Jurkat, Clone E6-1 (cell line): ENCODE results near the gene ASTN2.

Experiments
- DNase-seq: peaks from one replicate; pipeline ENCODE4 v3.0.0-alpha.2; 2011; ENCODE audit warnings: low read depth, low spot score
- H3K4me3 ChIP-seq: 2 replicates; pipeline ENCODE4 v1.5.1; 2011; ENCODE audit warnings: mild to moderate bottlenecking, low read length, control low read depth, moderate library complexity

ASTN2 gene

DNA sequence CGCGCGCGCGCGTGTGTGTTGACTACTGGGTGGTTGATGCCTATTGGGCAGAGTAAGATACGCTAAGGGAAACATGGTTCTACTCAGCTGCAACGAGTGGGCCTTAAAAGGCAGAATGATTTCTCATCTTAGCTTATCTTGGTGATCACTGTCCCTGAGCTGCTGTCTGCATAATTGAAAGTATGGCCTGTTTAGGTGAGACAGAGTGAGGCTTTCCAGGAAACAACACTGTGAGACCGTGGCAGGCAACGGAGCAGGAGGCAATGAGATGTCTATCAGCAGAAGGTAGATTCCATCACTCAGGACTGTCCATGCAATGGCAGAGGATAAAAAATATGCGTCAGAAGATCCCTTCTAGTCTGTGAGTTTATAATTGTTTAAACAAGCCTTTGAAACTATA is 450.6 kb downstream of the ASTN2 start:
- H3K4me3 ChIP-seq: no peak overlapping the region
- DNase-seq: no peak

DNA sequence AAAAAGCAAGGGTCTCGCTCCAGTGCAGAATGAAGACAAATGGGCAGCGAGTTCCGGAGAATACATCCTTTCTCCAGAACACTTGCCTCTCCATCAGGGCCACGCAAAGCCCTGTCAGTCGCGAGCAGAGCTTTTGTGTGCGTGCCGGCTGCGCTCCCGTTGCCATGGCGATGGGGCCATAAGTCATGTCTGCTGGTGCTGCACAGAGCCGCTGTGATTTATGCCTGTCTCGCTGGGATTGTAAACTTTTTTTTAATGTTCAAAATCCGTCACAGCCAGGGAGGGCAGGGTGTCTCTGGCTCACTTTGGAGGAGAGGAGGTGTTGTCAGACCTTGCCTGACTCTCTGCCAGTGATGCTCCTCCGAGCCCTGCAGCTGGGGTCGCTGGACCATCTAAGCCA is 455.0 kb downstream of the ASTN2 start:
- DNase-seq: no peak
- no peak overlapping the region for H3K4me3 ChIP-seq

DNA sequence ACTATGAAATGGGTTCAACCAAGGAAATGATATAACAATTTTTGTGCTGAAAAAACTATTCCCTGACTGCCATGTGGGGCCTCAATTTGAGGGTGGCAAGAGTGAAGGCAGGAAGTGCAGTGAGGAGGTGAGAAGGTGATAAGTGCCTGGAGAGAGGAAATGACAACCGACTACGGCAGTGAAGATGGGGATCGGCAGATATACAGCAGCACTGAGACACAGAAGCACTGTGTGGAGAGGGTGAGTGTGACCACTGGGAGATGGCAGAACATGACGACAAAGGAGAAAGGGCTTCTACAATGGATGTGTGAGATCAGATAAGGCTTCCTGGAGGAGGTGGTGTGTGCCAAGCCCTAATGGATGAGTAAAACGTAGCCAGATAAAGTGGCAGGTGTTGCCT is 456.0 kb downstream of the ASTN2 start:
- no peak overlapping the region for H3K4me3 ChIP-seq
- peak; percentile 51 for DNase-seq

DNA sequence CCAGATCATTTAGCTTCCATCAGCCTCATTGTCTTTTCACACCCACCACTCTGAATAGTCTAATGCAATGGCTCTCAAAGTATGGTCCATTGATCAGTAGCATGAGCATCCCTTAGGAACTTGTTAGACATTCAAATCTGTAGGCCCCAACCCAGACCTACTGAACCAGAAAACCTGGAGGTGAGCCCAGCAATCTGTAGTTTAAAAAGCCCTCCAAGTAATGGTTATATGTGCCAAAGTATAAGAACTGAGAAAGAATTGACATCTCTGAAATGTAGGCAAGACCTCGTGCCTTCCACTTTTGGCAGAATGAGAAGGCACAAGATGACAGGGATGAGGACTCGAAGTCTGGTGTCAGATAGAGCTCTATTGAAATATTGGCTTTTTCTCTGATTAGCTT is 460.1 kb downstream of the ASTN2 start:
- DNase-seq: no peak
- no peak overlapping the region for H3K4me3 ChIP-seq

DNA sequence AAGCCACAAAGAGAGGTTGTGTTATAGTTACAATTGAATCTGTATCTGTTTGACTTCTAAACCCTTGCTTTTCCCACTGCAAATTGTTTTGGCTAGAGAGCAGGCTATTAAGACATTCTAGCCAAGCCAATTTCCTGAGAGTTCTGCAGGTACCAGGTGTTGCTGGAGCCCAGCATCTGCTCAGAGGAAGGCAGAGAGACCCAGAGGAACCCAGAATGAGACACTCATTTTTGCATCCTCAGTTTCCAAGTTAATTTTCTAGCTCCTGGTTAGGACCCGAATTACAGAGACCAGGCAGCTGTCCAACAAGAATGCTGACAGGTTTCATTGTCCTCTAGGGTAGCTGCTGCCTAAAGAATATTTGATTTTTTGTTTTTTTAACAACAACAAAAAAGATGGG is 461.6 kb downstream of the ASTN2 start:
- no peak for DNase-seq
- no peak overlapping the region for H3K4me3 ChIP-seq

DNA sequence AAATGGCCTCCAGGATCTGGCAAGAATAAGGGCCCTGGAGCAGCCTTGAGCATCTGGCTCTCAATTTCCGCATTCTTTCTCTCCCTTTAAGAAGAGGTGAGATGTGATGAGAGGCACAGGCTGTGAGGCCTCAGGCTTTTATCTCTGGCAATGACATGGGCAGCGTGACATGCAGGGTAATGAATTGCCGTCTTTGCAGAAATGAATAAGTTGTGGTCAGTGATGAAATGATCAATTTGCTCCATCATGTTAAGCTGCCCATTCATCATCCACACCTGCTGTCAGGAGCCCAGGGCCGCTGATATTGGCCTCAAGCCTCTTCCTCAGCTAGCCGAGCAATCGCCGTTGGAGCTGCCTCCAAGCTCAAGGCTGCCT is 462.4 kb downstream of the ASTN2 start:
- H3K4me3 ChIP-seq: no peak overlapping the region
- DNase-seq: no peak

DNA sequence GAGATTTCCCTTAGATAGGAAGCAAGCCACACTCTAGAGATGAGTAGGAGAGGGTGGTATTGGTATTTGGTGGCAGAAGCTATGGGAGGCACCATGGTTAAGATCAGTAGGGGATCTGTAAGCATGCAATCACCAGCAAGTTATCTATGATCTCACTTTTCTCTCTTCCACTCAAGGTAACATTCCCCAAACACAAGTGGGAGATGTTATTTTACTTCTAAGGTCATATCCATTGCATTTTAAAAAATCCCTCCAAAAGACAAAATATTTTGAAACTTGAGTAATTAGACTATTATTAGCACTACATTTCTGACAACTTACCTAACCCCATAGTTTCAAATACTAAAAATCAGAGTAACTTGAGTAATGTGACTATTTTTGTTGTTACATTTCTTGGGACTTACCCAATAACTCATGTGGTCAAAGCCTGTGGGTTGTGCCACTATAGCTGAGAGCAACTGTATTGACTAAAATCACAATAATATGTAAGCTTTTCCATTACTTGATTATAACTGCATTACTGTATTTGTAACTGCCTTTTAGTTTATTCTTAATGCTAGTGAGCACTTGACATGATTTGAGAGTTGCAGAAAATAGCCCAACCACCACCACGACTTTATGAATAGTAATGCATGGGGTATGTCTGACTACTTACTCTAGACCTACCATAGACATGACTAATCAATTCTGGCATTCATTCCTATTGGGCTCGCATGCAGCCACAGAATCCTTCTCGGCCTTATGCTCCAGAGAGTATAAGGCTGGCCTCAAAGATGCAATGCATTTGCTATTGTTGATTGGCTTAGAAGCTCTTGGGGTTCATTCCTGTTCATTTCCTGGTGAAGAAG is 463.0 kb downstream of the ASTN2 start:
- no peak overlapping the region for H3K4me3 ChIP-seq
- no peak for DNase-seq

DNA sequence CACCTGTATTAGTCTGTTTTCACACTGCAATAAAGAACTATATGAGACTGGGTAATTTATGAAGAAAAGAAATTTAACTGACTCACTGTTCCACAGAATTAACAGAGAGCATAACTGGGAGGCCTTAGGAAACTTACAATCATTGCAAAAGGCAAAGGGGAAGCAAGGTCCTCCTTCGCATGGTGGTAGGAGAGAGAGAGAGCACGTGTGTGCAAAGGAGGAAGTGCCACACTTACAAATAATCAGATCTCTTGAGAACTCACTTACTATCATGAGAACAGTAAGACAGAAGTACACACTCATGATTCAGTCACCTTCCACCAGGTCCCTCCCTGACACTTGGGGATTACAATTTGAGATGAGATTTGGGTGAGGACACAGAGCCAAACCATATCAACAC is 469.0 kb downstream of the ASTN2 start:
- no peak overlapping the region for H3K4me3 ChIP-seq
- DNase-seq: no peak

DNA sequence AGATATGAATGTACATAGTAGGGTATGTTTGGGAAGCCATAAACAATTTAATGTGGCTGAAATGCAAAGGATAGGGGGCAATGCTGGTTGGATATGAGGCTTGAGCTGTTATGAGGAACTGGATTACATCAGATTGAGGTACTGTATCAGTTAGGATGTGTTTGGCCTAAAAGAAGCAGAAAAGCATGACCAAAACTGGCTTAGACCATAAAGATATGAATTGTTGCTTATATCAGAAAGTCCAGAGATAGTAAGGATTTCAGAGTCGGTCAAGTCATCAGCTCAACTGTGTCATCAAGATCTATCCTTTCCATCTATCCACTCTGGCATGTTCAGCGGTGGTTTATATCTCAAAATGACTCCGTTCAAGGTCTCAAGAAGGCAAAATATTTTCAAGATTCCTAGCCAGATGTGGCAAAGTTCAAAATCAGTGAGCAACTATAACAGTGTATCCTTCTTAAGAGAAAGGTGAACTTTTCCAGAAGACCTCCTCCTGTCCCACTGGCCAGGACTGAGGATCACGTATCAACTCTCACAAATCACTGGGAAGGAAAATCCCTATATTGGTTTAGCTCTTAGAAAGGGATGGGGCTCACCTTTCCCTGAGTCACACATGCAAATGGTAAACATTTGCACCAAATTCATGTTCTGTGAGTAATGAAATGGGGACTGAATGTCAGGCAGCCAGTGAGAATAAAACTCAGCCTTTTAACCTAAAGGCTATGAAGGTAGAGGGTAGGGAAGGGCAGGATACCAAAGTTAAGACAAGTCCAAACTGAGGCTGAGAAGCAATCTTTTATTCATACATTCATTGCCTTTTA is 469.9 kb downstream of the ASTN2 start:
- no peak for DNase-seq
- H3K4me3 ChIP-seq: no peak overlapping the region

DNA sequence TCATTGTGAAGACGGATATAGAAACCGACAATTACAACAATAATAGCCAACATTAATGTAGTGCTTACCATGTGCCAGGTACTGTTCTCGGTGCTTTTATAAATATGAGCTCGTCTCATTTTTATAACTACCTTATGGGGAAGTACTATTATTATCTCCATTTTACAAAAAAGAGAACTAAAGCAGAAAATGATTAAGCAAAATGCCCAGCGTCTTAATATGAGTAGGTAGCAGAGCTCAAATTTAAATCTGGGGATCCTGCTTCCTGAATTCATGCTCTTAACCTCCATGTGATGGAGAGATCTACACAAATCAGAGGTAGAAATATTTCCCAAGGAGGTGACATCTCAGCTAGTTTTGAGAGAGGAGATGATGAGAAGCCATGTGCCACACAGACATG is 470.9 kb downstream of the ASTN2 start:
- DNase-seq: no peak
- H3K4me3 ChIP-seq: no peak overlapping the region

DNA sequence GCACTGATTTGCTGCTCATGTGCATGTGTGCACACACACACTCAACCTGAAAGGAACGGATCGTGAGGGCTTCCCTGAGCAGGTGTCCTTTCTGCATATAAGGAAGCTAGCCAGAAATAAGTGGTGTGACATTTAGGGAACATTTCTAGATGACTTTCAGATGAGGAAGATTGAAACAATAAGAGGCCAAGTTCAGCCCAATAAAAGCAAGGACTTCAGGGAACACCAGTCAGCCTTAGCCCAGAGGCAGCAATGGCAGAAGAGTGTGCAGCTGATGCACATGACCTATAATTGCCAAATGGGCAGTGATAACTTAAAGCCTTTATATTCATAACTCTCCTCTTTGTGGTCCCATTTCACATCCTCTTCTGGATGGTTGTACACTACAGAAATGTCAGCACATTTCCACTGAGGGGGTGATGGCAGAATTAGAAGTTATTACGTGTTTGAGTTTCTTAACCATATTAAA is 472.2 kb downstream of the ASTN2 start:
- DNase-seq: no peak
- H3K4me3 ChIP-seq: no peak overlapping the region

DNA sequence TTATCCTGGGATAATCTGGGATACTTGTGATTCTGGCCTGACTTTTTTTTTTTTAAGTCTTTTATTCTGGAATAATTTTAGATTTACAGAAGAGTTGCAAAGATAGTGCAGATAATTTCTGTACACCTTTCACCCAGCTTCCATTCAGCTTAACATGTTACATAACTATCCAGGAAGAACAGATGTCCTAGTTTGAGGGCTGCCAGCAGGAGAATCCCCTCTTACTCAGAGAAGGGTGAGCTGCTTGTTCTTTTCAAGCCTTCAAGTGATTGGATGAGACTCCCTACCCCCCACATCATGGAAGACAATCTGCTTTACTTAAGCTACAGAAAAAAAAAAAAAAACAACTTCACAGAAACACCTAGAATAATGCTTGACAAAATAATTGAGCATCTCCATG is 473.6 kb downstream of the ASTN2 start:
- no peak for DNase-seq
- H3K4me3 ChIP-seq: no peak overlapping the region

DNA sequence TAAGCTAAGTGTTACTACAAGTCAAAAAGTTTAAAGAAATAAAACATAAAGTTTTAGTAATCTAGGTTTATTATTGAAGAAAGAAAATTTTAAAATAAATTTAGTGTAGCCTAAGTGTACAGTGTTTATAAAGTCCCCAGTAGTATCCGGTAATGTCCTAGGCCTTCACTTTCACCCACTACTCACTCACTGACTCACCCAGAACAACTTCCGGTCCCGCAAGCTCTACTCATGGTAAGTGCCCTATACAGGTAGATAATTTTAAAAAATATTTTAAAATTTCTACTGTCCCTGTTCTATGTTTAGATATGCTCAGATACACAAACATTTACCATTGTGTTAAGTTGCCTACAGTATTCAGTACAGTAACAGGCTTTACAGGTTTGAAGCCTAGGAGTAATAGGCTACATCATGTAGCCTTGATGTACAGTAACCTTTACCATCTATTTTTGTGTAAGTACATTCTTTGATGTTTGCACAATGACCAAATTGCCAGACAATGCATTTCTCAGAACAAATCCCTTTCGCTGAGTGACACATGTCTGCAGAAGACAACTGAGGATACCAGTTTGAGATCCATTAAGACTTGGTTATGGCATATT is 474.1 kb downstream of the ASTN2 start:
- H3K4me3 ChIP-seq: no peak overlapping the region
- no peak for DNase-seq

DNA sequence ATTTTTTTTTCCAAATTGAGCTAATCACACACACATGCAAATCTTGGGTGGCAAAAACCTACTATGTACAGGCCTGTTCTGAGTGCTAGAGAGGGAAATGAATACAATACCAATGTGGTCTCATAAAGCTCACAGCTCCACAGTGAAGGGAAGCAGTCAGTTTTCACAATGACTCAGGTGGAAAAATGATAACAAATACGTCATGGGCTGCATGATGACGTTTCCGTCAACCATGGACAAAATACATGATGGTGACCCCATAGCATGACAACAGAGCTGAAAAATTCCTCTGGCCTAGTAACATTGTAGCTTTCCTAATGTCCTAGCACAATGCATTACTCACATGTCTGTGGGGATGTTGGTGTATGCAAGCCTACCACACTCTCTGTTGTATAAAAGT is 475.2 kb downstream of the ASTN2 start:
- H3K4me3 ChIP-seq: no peak overlapping the region

DNA sequence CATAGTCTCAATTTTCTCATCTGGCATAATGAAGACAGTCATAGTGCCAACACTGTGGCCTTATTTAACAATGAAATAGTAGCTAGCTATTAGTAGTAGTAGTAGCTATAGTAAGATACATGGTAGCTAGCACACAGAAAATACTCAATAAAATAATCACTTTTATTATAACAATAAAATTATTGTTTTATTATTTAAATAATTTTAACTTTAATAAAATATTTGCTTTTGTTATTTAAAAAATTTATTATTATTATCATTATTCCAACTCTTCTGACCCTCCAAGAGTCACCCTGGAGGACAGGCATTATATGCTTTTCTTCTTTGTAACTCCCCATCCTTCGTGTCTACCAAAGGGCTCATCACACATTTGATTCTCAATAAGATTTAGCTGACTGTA is 475.7 kb downstream of the ASTN2 start:
- DNase-seq: no peak
- H3K4me3 ChIP-seq: no peak overlapping the region

More for the DNA sequence above, 475.2 kb downstream of the ASTN2 start:
- DNase-seq: no peak

DNA sequence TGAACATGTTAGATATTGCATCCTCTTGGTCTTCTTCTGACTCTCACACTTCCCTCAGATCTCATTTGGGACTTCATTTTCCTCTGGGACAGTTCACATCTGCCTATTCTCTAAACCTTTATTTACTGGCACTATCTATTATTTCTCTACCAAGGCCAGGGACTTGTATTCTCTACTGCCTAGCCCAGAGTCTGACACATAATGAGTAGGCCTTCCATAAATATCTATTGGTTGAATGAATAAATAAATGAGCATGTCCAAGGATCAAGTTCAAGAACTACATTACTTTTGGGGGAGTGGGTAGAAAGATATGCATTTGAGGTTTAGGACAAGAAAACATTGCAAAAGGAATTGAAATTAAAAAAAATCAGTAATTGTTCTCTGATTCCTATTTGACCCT is 477.5 kb downstream of the ASTN2 start:
- DNase-seq: no peak
- no peak overlapping the region for H3K4me3 ChIP-seq

DNA sequence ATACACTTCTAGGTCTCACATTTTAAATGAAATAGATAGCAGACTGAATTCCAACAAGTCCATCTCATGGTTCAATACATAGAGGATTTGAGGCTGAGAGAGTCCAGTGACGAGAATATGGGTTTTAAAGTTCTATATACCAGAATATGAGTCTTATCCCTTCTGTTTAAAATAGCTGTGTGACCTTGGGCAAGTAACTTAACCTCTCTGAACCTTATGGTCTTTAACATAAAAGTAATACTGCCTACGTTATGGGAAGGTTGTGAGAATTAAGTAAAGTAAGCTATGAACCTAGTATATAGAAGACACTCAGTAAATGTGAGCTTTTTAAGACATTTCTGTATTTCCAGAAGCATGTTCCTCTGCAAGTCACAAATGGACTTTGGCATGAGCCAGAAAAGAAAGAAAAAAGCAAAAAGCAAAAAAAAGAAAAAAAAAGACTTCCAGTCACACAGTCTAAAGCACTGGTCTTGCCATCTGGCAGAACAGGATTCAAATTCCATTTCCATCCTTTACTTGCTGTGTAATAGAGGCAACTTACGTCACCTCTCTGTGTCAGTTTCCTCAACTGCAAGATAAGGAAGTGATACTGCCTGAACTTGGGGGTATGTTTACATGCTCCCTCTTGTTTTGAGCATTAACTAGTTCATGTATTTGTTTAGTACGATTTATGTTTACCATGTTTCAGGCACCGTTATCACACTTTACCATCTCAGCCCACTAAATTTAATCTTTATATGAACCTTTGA is 479.5 kb downstream of the ASTN2 start:
- no peak for DNase-seq

DNA sequence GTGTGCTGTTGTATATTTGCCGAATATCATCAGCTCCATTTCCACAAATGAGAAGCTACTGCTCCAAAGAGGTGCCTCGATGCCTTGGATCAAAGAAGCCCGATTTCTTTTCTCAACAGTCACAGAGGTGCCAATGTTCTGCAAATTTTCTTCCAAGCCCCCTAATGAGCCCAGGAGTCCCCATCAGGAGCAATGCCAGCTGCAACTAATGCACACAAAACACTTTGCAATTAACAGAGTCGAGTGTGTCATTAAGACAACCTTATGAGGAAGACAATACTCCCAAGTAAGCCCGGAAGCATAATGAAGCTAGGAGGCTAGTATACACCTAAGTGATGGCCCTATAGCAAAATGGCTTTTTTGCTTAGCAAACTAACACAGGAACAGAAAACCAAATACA is 480.7 kb downstream of the ASTN2 start:
- DNase-seq: no peak
- H3K4me3 ChIP-seq: no peak overlapping the region

More for the DNA sequence above, 479.5 kb downstream of the ASTN2 start:
- no peak overlapping the region for H3K4me3 ChIP-seq

DNA sequence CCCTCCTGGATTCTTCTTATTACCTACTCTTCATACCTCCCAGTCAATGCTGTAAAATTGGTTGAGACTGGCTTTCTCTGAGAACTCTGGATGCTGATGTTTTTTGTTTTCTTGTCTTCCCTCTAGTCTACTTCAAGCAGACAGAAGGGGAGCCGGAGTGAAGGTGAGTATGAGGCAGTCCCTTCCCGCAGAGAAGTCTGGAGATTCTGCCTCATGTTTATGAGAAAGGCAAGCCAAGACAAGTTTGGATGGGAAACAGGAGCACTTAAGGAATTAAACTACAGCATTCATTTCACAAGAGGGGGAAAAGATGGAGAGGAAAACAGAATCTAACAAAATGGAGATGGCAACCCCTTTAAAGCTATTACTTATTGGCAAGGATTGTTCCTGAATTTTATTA is 481.6 kb downstream of the ASTN2 start:
- no peak for DNase-seq
- no peak overlapping the region for H3K4me3 ChIP-seq
